OCI-LY1 (cell line): ENCODE data around the gene CLEC3A.
"Not testable (repeated sequence)": the region's sequence is repeated elsewhere in the genome, so short reads cannot be mapped to it uniquely, and the experiment has no call there.

Experiments
- H2AFZ ChIP-seq: fragments of 200-600 bp; sonication (generic), shearing (Covaris generic); 2 replicates; pipeline ENCODE4 v1.6.0; 2014; ENCODE audit warnings: antibody characterized with exemption, mild to moderate bottlenecking, low read length
- H3F3A ChIP-seq: fragments of 200-600 bp; sonication (generic), shearing (Covaris generic); 2 replicates; pipeline ENCODE4 v1.6.0; 2014; ENCODE audit warnings: mild to moderate bottlenecking, antibody characterized with exemption, low read length, moderate library complexity; ENCODE audit not compliant: insufficient read depth
- H3K27ac ChIP-seq: fragments of 200-600 bp; sonication (generic); 2 replicates; pipeline ENCODE4 v1.5.1; 2014; ENCODE audit warnings: low read length, mixed run types, mild to moderate bottlenecking, low read depth; ENCODE audit not compliant: poor library complexity, severe bottlenecking
- H3K27me3 ChIP-seq: fragments of 200-600 bp; sonication (generic); 2 replicates; pipeline ENCODE4 v1.6.0; 2014; ENCODE audit warnings: antibody characterized with exemption, mild to moderate bottlenecking, low read length, moderate library complexity; ENCODE audit not compliant: insufficient read depth
- H3K36me3 ChIP-seq: fragments of 200-600 bp; sonication (generic); 2 replicates; pipeline ENCODE4 v1.6.1; 2014; ENCODE audit warnings: mild to moderate bottlenecking, antibody characterized with exemption, low read length, moderate library complexity, mixed read lengths; ENCODE audit not compliant: insufficient read depth
- H3K4me1 ChIP-seq: fragments of 200-600 bp; sonication (generic); 2 replicates; pipeline ENCODE4 v1.5.1; 2014; ENCODE audit warnings: mild to moderate bottlenecking, low read length, moderate library complexity; ENCODE audit not compliant: insufficient read depth, severe bottlenecking
- H3K4me2 ChIP-seq: fragments of 200-600 bp; sonication (generic), shearing (Covaris generic); 2 replicates; pipeline ENCODE4 v1.6.1; 2014; ENCODE audit warnings: low read length
- H3K4me3 ChIP-seq: fragments of 200-600 bp; sonication (generic); 2 replicates; pipeline ENCODE4 v1.5.1; 2014; ENCODE audit warnings: low read length, low read depth, mild to moderate bottlenecking, mixed read lengths; ENCODE audit not compliant: poor library complexity, severe bottlenecking
- H3K79me2 ChIP-seq: fragments of 200-600 bp; shearing (Covaris generic); 2 replicates; pipeline ENCODE4 v1.6.1; 2016; ENCODE audit warnings: mixed run types, low read length, mixed read lengths; ENCODE audit not compliant: insufficient read depth
- H3K9ac ChIP-seq: fragments of 200-600 bp; sonication (generic), shearing (Covaris generic); 2 replicates; pipeline ENCODE4 v1.6.1; 2014; ENCODE audit warnings: mild to moderate bottlenecking, low read length, mixed read lengths
- H3K9me2 ChIP-seq: fragments of 200-600 bp; sonication (generic), shearing (Covaris generic); 2 replicates; pipeline ENCODE4 v1.6.1; 2014; ENCODE audit warnings: low read depth, mild to moderate bottlenecking, low read length, mixed read lengths
- H3K9me3 ChIP-seq: fragments of 200-600 bp; shearing (Covaris generic); 2 replicates; pipeline ENCODE4 v1.6.1; 2014; ENCODE audit warnings: low read length, mixed read lengths
- H4K20me1 ChIP-seq: fragments of 200-600 bp; sonication (generic), shearing (Covaris generic); 2 replicates; pipeline ENCODE4 v1.6.0; 2016; ENCODE audit warnings: mild to moderate bottlenecking, low read length; ENCODE audit not compliant: insufficient read depth
- EZH2 ChIP-seq: fragments of 200-600 bp; sonication (generic), shearing (Covaris generic); IDR thresholded peaks from 2 replicates; pipeline ENCODE4 v1.8.0; 2017; ENCODE audit warnings: borderline replicate concordance, mixed run types, mild to moderate bottlenecking, antibody characterized with exemption, low read length, moderate library complexity, mixed read lengths
- TF ChIP-seq, protein P1 (sequence below): fragments of 200-600 bp; sonication (generic), shearing (Covaris generic); IDR thresholded peaks from 2 replicates; pipeline ENCODE4 v1.5.1; 2017; ENCODE audit warnings: mild to moderate bottlenecking, antibody characterized with exemption, low read length, moderate library complexity, mixed read lengths

The CLEC3A gene

GRCh38 chr16:78050734-78051400 lies 28.5 kb downstream of the CLEC3A start:
- Histone ChIP-seq H3F3A (no peaks in the 10 kb centered on the region), H3K27me3 (no peaks in the 10 kb centered on the region), H3K9ac (no peak overlapping the region), H2AFZ (no peak overlapping the region), H3K4me3 (no peak overlapping the region), H3K9me3 (no peaks in the 10 kb centered on the region), H3K9me2 (no peaks in the 10 kb centered on the region), H3K79me2 (no peaks in the 10 kb centered on the region), H3K4me1 (no peaks in the 10 kb centered on the region), H3K36me3 (no peaks in the 10 kb centered on the region), H3K4me2 (no peak overlapping the region), H3K27ac (no peak overlapping the region), H4K20me1 (no peaks in the 10 kb centered on the region)
- no peak for TF ChIP-seq EZH2
- TF ChIP-seq, protein P1, sequence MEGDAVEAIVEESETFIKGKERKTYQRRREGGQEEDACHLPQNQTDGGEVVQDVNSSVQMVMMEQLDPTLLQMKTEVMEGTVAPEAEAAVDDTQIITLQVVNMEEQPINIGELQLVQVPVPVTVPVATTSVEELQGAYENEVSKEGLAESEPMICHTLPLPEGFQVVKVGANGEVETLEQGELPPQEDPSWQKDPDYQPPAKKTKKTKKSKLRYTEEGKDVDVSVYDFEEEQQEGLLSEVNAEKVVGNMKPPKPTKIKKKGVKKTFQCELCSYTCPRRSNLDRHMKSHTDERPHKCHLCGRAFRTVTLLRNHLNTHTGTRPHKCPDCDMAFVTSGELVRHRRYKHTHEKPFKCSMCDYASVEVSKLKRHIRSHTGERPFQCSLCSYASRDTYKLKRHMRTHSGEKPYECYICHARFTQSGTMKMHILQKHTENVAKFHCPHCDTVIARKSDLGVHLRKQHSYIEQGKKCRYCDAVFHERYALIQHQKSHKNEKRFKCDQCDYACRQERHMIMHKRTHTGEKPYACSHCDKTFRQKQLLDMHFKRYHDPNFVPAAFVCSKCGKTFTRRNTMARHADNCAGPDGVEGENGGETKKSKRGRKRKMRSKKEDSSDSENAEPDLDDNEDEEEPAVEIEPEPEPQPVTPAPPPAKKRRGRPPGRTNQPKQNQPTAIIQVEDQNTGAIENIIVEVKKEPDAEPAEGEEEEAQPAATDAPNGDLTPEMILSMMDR, result no peak

DNA sequence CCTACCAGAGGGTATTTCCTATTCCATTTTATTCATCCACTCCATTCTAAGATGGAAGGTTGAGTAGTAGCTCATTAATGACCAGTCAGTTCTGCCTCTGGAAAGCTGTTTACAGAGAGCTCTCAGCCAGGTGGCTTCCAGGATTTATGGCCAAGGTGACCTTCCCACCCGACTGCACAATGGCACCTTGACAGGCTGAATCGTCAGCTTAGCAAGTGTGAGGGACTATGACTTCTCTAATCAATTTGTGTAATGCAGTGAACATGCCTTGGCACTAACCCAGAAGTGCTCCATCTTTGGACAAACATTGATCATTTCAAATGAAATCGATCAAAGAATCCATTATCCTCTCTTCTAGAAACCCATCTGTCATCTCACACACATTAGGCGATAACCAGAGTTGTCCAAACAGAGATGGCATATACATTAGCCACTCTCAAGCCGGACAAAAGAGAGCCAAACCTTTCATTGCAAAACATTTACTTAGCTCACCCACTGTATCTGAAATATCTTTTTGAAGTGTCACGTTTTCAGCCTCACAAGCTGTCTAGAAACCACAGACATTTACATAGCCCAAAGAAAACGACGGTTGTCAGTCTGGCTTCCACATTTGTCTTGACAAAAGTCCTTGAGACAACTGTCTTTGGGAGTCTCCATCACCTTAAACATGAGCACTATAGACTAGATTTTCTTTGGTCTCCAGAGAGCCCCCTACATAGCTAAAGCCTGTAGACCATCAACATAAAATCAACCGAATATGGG lies 35.6 kb downstream of the CLEC3A start:
- Histone ChIP-seq H4K20me1 (no peaks in the 10 kb centered on the region), H3F3A (no peaks in the 10 kb centered on the region), H3K27ac (no peak overlapping the region), H2AFZ (no peak overlapping the region), H3K4me1 (no peaks in the 10 kb centered on the region), H3K27me3 (no peaks in the 10 kb centered on the region), H3K9me2 (no peaks in the 10 kb centered on the region), H3K9me3 (no peaks in the 10 kb centered on the region), H3K9ac (no peak overlapping the region), H3K4me2 (no peak overlapping the region), H3K36me3 (no peaks in the 10 kb centered on the region), H3K79me2 (no peaks in the 10 kb centered on the region), H3K4me3 (no peak overlapping the region)
- no peak for TF ChIP-seq EZH2
- TF ChIP-seq, protein P1, result no peak

DNA sequence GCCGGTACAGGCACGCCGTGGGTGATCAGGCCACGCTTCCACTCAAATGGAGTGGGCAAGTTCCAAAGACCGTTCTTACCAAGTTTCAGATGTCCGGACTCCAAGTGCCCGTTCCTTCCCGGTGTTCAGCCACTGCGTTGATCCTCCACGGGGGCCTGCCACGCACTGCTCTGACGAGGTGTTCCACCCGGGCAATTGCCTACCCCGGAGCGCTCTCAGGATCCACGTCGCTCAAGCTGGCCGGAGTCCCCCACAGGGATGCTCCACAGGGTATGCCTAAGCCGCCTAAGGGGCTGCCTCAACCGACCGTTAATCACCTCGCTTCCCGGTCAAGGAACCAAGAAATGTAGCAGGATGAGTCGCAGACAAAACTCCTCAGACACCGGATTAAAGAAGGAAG lies 37.5 kb downstream of the CLEC3A start:
- H3K27me3 ChIP-seq, H3K9ac ChIP-seq, H3K27ac ChIP-seq: not testable (repeated sequence)

More for the DNA sequence above, 37.5 kb downstream of the CLEC3A start:
- not testable (repeated sequence) for H3K4me2 ChIP-seq, H3K79me2 ChIP-seq, H2AFZ ChIP-seq, H3K9me2 ChIP-seq, H3K36me3 ChIP-seq, H3K9me3 ChIP-seq, H4K20me1 ChIP-seq, H3K4me3 ChIP-seq, H3F3A ChIP-seq, H3K4me1 ChIP-seq
